Activated naive CD8-positive, alpha-beta T cell treated with anti-CD3 and anti-CD28 coated beads for 36 hours (primary cell): ENCODE measurements around the gene C18orf32. TPM values are rescaled to one million over a fixed set of nuclear protein-coding genes. Genes with fewer than 3 reads are reported as not detected.

ENCODE experiments used
- DNase-seq: peaks from one replicate; pipeline ENCODE4 v3.0.0; 2021
- H3K27ac Mint-ChIP-seq: one replicate; pipeline ENCODE4 v1.8.0; 2022; ENCODE audit warnings: mild to moderate bottlenecking, moderate library complexity, mixed read lengths
- H3K27me3 Mint-ChIP-seq: one replicate; pipeline ENCODE4 v1.8.0; 2022; ENCODE audit warnings: mild to moderate bottlenecking, mixed read lengths
- H3K36me3 Mint-ChIP-seq: one replicate; pipeline ENCODE4 v1.8.0; 2021; ENCODE audit warnings: mild to moderate bottlenecking, mixed read lengths
- H3K4me1 Mint-ChIP-seq: one replicate; pipeline ENCODE4 v1.8.0; 2021; ENCODE audit warnings: mixed read lengths
- H3K4me3 Mint-ChIP-seq: one replicate; pipeline ENCODE4 v1.8.0; 2022; ENCODE audit warnings: mild to moderate bottlenecking, moderate library complexity, mixed read lengths
- H3K9me3 Mint-ChIP-seq: one replicate; pipeline ENCODE4 v1.8.0; 2022; ENCODE audit warnings: mixed read lengths
- total RNA-seq, 2 experiments: library from RNA; stranded (reverse); gene quantifications; one replicate each; pipeline ENCODE4 v1.2.3, GENCODE V29; 2021

C18orf32 gene
- total RNA-seq, 2 experiments from 2014 or later: 19.6 to 21.8 TPM

DNA sequence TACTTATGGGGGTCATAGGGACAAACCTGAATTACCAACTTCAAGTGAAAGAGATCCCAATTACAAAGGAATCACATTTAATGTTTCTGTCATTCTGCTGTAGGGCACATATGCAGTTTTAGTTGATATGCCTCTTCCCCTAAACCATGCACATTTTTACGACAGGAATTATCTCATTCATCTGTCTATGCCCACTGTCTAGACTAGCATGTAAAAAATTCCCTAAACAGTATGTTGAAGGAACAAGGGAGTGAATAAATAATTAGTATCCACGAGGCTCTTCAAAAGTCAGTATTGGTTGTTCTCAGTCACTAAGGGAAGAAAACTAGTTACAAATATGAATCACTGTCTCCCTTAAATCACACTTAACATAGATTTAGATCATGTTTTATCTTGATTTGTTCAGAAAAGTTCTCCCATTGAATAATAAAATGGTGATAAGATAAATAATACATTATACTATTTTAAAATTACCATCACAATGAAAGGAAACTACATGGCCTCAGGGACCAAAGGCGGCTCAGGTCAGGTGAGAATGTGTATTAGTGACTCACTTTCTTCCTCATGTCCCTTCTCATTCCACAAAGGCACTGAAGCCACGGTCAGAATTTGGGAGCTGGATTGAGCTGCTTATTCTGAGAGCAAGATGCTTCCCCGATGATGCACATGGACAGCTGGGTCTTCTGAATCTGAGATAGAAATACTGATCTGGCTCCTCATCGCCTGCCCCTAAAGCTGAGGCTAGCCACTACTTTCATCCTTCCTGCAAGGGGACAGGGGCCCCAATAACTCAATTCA lies 55.7 kb downstream of the C18orf32 start:
- H3K4me3 Mint-ChIP-seq: no peak overlapping the region
- no peak for DNase-seq
- peaks cover 17% of the 10 kb centered on the region for H3K36me3 Mint-ChIP-seq
- peaks cover 4% of the 10 kb centered on the region for H3K4me1 Mint-ChIP-seq
- no peak overlapping the region for H3K27ac Mint-ChIP-seq
- no peaks in the 10 kb centered on the region for H3K27me3 Mint-ChIP-seq
- H3K9me3 Mint-ChIP-seq: no peaks in the 10 kb centered on the region

Other genes starting within 250 kb of the C18orf32 start
- 10 to 100 TPM; 69.0 TPM for gene DYM, start 26.6 kb downstream of the C18orf32 start, total RNA-seq
- gene RPL17, start 5.2 kb upstream of the C18orf32 start, total RNA-seq: 1,000 to 10,000 TPM; 2,151 to 2,166 TPM
- under 1 TPM; 0.45 to 0.64 TPM for gene LIPG, start 74.8 kb upstream of the C18orf32 start, total RNA-seq